ENCODE measurements around the gene SLC25A13.
A peak's percentile ranks its signal among the peaks of the same experiment; 100 is the strongest.
"Not testable (repeated sequence)": the region's sequence is repeated elsewhere in the genome, so short reads cannot be mapped to it uniquely, and the experiment has no call there.

Gene SLC25A13

DNA sequence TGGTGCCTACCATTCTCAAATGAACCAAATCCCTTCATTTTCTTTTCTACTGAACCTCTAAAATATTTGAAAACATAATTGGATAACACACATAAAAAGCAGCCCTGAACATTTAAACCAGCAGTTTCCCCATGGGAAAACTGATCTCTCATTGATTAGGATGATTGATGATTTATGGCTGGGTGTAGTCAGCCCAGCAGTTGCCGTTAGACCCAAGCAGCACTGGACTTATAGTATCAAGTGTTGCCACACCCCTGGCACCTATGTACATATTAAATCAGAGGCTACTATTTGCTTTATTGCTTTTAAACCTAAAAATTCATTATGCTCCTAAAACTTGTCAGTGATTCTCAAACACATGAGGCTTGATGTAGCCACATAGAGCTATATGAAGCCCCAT lies 20.2 kb upstream of the SLC25A13 start:
- H3K4me1 ChIP-seq (ENCODE audit: control insufficient read depth, insufficient read depth, low read length) = no peaks in the 10 kb centered on the region
- no peak overlapping the region for H3K9ac ChIP-seq (ENCODE audit: low read length)
- H3K4me3 ChIP-seq (ENCODE audit: low read length) = no peak overlapping the region
- no peaks in the 10 kb centered on the region for H3K27me3 ChIP-seq (ENCODE audit: control insufficient read depth, insufficient read depth, low read length)
- no peak overlapping the region for H3K27ac ChIP-seq (ENCODE audit: low read depth, low read length)
- H3K36me3 ChIP-seq (ENCODE audit: control insufficient read depth, insufficient read depth, low read length) = no peaks in the 10 kb centered on the region

DNA sequence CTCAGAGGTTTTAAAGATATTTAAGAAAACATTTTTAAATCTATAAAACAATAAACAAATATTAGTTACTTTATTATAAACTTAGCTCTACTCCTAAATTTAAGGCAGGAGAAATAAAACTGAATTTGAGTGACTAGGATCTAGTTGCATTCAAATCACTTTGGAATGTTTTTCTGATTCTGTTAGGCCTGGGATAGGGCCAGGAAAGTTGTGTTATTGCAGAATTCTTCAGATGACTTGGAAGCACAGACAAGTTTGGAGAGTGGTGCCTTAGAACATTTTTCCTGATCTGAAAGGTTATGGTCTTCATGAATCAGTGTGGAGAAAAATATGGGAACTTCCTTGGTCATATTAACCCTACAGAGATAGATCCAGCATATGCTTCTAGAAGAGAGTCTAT lies 15.6 kb upstream of the SLC25A13 start:
- no peak overlapping the region for H3K9ac ChIP-seq (ENCODE audit: low read length)

DNA sequence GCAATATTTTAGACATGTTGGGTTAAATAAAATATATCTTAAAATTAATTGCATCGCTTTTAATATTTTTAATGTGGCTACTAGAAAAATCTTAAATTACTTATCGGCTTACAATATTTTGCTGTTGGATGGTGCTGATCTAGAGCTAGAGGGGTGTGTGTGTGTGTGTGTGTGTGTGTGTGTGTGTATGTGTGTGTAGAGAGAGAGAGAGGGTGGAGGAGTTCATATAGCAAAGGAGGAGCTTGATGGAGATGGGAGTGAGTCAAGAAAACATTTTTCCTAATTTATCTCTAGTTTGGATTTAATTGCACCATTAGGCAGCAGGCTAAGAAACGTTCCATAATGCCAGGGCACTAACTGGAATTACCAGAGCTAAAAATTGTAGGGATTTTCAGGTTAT lies 10.4 kb upstream of the SLC25A13 start:
- H3K36me3 ChIP-seq (ENCODE audit: control insufficient read depth, insufficient read depth, low read length) = no peaks in the 10 kb centered on the region
- H3K4me1 ChIP-seq (ENCODE audit: control insufficient read depth, insufficient read depth, low read length) = no peaks in the 10 kb centered on the region
- no peak overlapping the region for H3K4me3 ChIP-seq (ENCODE audit: low read length)
- no peaks in the 10 kb centered on the region for H3K27me3 ChIP-seq (ENCODE audit: control insufficient read depth, insufficient read depth, low read length)
- H3K9ac ChIP-seq (ENCODE audit: low read length) = no peak overlapping the region
- no peak overlapping the region for H3K27ac ChIP-seq (ENCODE audit: low read depth, low read length)

More for the DNA sequence above, 15.6 kb upstream of the SLC25A13 start:
- H3K27me3 ChIP-seq (ENCODE audit: control insufficient read depth, insufficient read depth, low read length) = no peaks in the 10 kb centered on the region
- H3K4me1 ChIP-seq (ENCODE audit: control insufficient read depth, insufficient read depth, low read length) = no peaks in the 10 kb centered on the region
- no peaks in the 10 kb centered on the region for H3K36me3 ChIP-seq (ENCODE audit: control insufficient read depth, insufficient read depth, low read length)
- H3K27ac ChIP-seq (ENCODE audit: low read depth, low read length) = no peak overlapping the region
- no peak overlapping the region for H3K4me3 ChIP-seq (ENCODE audit: low read length)

DNA sequence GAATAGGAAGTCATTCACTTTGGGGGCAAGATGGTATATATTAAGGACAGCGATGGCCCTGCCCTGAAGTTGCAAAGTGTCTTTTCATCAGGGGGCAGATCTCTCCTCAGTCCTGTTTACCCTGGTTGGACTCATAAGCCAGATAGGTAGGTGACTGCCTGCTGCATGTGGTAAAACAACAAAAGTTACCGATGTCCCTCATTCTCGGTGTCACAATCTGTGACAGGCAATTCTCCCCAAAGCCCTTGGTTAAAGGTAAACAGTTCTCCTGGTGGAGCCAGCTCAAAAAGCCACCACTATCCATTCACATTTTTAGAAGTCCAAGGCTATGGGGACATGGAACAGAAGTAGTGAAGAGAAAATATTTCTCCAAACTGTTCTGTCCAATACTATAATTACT lies 9.9 kb upstream of the SLC25A13 start:
- Histone ChIP-seq H3K27ac (ENCODE audit: low read depth, low read length) (no peak overlapping the region), H3K27me3 (ENCODE audit: control insufficient read depth, insufficient read depth, low read length) (no peaks in the 10 kb centered on the region), H3K4me3 (ENCODE audit: low read length) (no peak overlapping the region), H3K36me3 (ENCODE audit: control insufficient read depth, insufficient read depth, low read length) (no peaks in the 10 kb centered on the region), H3K9ac (ENCODE audit: low read length) (no peak overlapping the region), H3K4me1 (ENCODE audit: control insufficient read depth, insufficient read depth, low read length) (no peaks in the 10 kb centered on the region)

DNA sequence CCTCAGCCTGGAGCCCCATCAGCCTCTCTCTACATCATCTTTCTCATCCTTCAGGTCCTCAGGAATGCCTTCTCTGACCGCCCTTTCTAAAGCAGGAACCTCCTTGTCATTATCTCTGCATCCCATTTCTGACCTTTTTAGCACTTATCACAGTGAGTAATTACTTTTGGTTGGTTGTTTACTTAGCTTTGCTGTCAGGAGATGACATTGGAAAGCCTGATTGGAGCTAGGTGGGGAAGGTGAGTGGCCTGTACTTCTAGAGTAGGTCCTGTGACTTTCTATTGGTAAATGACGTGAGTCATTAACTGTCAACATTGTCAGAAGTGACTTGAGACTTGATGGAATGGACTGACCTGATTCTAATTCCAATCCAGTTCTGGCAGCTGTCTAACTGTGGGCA lies 9.3 kb upstream of the SLC25A13 start:
- Histone ChIP-seq H3K27me3 (ENCODE audit: control insufficient read depth, insufficient read depth, low read length) (no peaks in the 10 kb centered on the region), H3K4me1 (ENCODE audit: control insufficient read depth, insufficient read depth, low read length) (no peaks in the 10 kb centered on the region), H3K4me3 (ENCODE audit: low read length) (no peak overlapping the region), H3K36me3 (ENCODE audit: control insufficient read depth, insufficient read depth, low read length) (no peaks in the 10 kb centered on the region), H3K27ac (ENCODE audit: low read depth, low read length) (no peak overlapping the region), H3K9ac (ENCODE audit: low read length) (no peak overlapping the region)

DNA sequence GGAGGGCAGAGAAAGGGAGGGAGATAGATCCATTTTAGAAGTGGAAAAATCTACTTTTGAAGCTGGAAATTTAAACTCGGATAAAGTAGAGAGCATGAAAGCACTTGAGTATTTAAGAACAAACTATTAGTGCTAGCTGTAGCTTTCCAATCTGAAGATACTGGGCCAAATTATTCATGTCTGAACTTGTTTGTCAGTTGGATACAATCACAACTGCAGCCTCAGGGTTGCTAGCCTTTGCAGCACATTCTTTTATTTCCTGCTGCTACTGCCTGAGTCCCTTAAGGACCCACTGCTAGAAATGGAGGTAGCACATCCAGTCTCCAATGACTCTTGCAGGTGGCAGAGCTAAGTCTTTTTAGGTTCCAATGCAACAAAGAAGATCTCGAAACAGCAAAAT lies 8.3 kb upstream of the SLC25A13 start:
- Histone ChIP-seq H3K4me1 (ENCODE audit: control insufficient read depth, insufficient read depth, low read length) (no peaks in the 10 kb centered on the region), H3K9ac (ENCODE audit: low read length) (no peak overlapping the region), H3K27me3 (ENCODE audit: control insufficient read depth, insufficient read depth, low read length) (no peaks in the 10 kb centered on the region), H3K36me3 (ENCODE audit: control insufficient read depth, insufficient read depth, low read length) (no peaks in the 10 kb centered on the region), H3K4me3 (ENCODE audit: low read length) (no peak overlapping the region), H3K27ac (ENCODE audit: low read depth, low read length) (no peak overlapping the region)

DNA sequence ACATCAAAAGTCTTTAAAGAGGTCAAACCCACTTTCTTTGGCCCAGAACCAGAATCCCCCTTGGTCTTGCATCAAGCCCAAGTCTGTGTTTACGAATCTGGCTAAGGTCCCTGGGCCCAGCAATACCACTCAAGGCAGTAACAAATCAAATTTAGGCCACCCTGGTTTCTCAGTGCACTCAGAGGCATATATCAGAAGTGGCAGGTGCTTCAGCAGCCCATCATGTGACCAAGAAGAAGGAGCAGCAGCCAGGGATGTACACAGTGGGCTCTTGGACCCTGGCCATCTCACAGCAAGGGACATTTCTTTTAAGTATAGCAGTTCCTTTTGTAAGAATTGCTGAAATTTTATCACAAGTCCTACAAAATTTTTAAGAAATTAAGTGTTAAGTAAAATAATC lies 7.3 kb upstream of the SLC25A13 start:
- Histone ChIP-seq H3K9ac (ENCODE audit: low read length) (no peak overlapping the region), H3K27ac (ENCODE audit: low read depth, low read length) (no peak overlapping the region), H3K4me1 (ENCODE audit: control insufficient read depth, insufficient read depth, low read length) (no peaks in the 10 kb centered on the region), H3K36me3 (ENCODE audit: control insufficient read depth, insufficient read depth, low read length) (no peaks in the 10 kb centered on the region), H3K27me3 (ENCODE audit: control insufficient read depth, insufficient read depth, low read length) (no peaks in the 10 kb centered on the region), H3K4me3 (ENCODE audit: low read length) (no peak overlapping the region)

DNA sequence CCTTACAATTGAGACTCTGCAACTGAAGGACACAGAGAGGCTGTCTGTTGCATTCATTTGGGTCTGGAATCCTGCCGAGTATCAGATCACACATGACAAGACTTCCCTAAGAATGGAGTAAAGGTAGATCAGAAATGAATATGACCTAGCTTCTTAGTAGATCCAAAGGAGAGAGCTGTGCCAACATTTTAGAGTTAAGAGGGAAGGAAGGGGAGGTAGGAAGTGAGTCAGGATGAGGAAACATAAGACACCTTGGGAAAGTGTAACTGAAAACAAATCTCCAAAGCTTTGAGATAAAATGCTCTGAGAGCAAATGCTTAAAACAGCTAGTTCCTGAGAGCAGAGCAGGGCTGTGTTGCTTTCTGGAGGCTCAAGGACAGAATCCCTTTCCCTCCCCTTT lies 6.1 kb upstream of the SLC25A13 start:
- Histone ChIP-seq H3K36me3 (ENCODE audit: control insufficient read depth, insufficient read depth, low read length) (no peaks in the 10 kb centered on the region), H3K27ac (ENCODE audit: low read depth, low read length) (no peak overlapping the region), H3K9ac (ENCODE audit: low read length) (no peak overlapping the region), H3K4me3 (ENCODE audit: low read length) (no peak overlapping the region), H3K27me3 (ENCODE audit: control insufficient read depth, insufficient read depth, low read length) (no peaks in the 10 kb centered on the region), H3K4me1 (ENCODE audit: control insufficient read depth, insufficient read depth, low read length) (no peaks in the 10 kb centered on the region)

DNA sequence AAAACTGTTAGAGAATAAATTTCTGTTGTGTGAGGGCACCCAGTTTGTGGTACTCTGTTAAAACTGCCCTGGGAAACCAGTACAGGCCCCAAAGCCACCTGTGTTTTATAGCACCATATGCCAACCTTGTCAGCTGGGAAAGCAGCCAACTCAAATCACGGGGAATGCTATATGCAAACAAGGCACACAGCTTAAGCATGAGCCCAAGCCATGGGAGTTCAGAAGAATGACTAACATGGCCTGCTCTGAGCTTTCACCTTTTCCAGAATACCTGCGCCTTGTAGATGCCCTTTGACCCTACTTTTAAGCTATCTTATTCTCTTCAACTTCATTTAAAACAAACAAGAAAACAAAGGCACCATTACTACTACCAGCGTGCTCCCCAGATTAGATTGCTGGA lies 5.5 kb upstream of the SLC25A13 start:
- Histone ChIP-seq H3K4me1 (ENCODE audit: control insufficient read depth, insufficient read depth, low read length) (no peaks in the 10 kb centered on the region), H3K27me3 (ENCODE audit: control insufficient read depth, insufficient read depth, low read length) (no peaks in the 10 kb centered on the region), H3K9ac (ENCODE audit: low read length) (no peak overlapping the region), H3K4me3 (ENCODE audit: low read length) (no peak overlapping the region), H3K36me3 (ENCODE audit: control insufficient read depth, insufficient read depth, low read length) (no peaks in the 10 kb centered on the region), H3K27ac (ENCODE audit: low read depth, low read length) (no peak overlapping the region)

DNA sequence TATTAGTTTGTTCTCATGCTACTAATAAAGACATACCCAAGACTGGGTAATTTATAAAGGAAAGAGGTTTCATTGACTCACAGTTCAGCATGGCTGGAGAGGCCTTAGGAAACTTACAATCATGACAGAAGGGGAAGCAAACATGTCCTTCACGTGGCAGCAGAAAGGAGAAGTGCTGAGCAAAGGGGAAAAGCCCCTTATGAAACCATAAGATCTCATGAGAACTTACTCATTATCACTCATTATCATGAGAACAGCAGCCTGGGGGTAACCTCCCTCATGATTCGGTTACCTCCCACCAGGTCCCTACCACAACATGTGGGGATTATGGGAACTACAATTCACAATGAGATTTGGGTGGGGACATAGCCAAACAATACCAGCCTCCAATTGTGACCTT lies 4.9 kb upstream of the SLC25A13 start:
- H3K27me3 ChIP-seq (ENCODE audit: control insufficient read depth, insufficient read depth, low read length); H3K36me3 ChIP-seq (ENCODE audit: control insufficient read depth, insufficient read depth, low read length); H3K9ac ChIP-seq (ENCODE audit: low read length); H3K4me1 ChIP-seq (ENCODE audit: control insufficient read depth, insufficient read depth, low read length); H3K27ac ChIP-seq (ENCODE audit: low read depth, low read length); H3K4me3 ChIP-seq (ENCODE audit: low read length): not testable (repeated sequence)

DNA sequence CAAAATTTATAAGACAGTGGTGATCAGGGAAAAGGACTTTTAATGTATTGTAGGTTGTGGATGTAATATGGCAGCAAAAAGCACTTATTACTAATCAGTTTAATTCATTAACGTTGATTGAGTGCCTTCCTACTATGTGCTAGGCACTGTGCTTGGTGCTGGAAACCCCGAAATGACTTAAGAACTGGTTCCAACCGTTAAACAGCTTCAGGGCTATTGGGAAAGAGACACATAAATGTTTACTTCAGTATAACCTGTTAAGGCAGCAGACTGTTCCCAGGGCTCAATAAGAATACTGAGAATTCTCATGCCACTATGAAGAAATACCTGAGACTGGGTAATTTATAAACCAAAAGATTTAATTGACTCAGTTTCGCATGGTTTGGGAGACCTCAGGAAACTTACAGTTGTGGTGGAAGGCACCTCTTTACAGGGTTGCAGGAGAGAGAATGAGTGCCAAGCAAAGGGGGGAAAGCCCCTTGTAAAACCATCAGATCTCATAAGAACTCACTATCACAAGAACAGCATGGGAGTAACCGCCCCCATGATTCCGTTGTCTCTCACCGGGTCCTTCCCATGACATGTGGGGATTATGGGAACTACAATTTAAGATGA lies 1.1 kb upstream of the SLC25A13 start:
- H3K36me3 ChIP-seq (ENCODE audit: control insufficient read depth, insufficient read depth, low read length) = no peaks in the 10 kb centered on the region
- H3K4me1 ChIP-seq (ENCODE audit: control insufficient read depth, insufficient read depth, low read length) = no peaks in the 10 kb centered on the region
- H3K4me3 ChIP-seq (ENCODE audit: low read length) = no peak overlapping the region
- H3K27ac ChIP-seq (ENCODE audit: low read depth, low read length) = no peak overlapping the region
- H3K27me3 ChIP-seq (ENCODE audit: control insufficient read depth, insufficient read depth, low read length) = no peaks in the 10 kb centered on the region
- H3K9ac ChIP-seq (ENCODE audit: low read length) = no peak overlapping the region

DNA sequence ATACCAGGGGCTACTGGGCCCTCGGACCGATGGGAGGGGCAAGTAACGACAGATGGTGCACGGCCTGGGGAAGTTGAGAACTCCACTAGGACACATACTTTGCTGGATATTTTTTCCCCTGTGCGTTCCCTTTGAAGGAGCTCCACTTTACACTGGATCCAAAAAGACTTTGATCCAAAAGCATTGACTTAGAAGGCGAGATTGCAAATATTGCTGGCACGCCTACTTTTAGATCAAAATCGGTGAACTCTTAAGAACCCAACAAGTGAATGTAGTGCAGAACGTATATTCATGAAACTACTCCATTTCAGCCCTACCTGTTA lies 436 bp upstream of the SLC25A13 start:
- no peak overlapping the region for H3K9ac ChIP-seq (ENCODE audit: low read length)
- H3K4me1 ChIP-seq (ENCODE audit: control insufficient read depth, insufficient read depth, low read length) = no peaks in the 10 kb centered on the region
- no peaks in the 10 kb centered on the region for H3K27me3 ChIP-seq (ENCODE audit: control insufficient read depth, insufficient read depth, low read length)
- peak overlapping the region; percentile 94 for H3K27ac ChIP-seq (ENCODE audit: low read depth, low read length)
- H3K4me3 ChIP-seq (ENCODE audit: low read length) = peak overlapping the region; percentile 87
- no peaks in the 10 kb centered on the region for H3K36me3 ChIP-seq (ENCODE audit: control insufficient read depth, insufficient read depth, low read length)

DNA sequence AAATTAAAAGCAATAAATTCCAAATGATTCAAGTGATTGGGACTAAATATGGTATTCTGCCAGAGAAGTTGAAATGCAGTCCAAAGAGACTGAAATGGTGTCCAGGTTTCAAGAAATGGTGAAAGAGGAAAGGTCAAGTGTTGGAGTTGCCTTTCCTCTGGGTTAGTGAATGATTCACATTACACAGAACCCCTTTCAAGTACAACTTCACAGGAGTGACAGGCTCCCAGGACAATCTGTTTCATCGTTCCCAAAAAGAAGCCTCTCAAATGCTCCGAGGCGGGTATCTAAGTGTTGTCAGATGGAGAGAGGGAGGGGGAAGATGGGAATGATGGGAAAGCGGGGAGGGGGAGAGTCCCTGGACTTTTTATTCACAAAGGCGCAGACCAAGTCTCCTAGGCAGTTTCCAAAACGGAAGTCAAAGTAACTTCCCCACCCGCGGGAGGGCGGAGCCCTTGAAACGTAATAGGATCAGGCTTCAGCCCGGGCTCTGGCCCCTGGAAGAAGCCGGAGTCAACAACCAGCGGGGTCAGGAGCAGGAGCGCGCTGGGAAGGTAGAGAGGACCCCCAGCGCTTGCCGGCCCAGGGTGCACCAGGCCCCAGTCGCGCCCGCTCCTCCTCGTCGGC lies 754 bp downstream of the SLC25A13 start:
- Histone ChIP-seq H3K36me3 (ENCODE audit: control insufficient read depth, insufficient read depth, low read length) (no peaks in the 10 kb centered on the region), H3K27ac (ENCODE audit: low read depth, low read length) (peak overlapping the region; percentile 94), H3K27me3 (ENCODE audit: control insufficient read depth, insufficient read depth, low read length) (no peaks in the 10 kb centered on the region), H3K4me1 (ENCODE audit: control insufficient read depth, insufficient read depth, low read length) (no peaks in the 10 kb centered on the region), H3K9ac (ENCODE audit: low read length) (peak overlapping the region; percentile 66), H3K4me3 (ENCODE audit: low read length) (peak overlapping the region; percentile 87)

Data from rectal smooth muscle tissue (tissue), 1 donor.